ENCODE data around the gene CNTN6. TPM values are rescaled to one million over a fixed set of nuclear protein-coding genes. Genes with fewer than 3 reads are reported as not detected.
A peak's percentile ranks its signal among the peaks of the same experiment; 100 is the strongest.

Gene CNTN6
- total and polyA plus RNA-seq, 2 experiments from 2014 or later = not detected

DNA sequence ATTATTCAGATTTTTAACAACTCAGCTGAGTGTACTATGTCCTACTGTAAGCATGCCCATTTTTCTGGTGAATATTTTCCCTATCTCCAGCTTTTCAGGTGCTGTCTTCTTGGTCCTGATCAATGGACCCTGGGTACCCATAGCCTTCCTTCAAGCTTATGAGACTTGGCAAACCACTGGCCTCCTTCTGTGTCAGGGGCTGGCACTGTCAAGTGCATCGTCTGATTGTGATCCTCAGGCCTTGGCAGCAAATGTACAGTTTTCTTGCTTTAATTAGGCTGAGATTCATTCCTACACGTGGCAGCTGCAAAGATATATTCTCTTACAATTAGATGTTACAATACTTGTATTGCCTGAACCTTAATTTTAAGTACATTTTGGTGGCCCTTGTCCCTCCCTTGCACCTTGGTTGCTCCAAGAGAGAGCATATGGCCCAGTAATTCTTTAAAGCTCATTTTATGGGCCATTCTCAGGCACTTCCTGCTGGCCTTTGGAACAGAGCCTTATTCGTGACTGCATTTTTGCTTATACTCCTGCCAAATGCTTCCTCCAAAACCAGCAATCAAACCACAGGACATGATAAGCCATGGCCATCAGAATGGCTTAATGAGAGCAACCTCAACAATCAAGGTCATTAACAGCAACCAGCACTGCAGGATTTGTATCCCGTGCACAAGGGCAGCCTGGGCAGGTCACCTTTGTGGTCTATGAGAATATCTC is 179.9 kb downstream of the CNTN6 start (continued):
- TF ChIP-seq, protein P1, sequence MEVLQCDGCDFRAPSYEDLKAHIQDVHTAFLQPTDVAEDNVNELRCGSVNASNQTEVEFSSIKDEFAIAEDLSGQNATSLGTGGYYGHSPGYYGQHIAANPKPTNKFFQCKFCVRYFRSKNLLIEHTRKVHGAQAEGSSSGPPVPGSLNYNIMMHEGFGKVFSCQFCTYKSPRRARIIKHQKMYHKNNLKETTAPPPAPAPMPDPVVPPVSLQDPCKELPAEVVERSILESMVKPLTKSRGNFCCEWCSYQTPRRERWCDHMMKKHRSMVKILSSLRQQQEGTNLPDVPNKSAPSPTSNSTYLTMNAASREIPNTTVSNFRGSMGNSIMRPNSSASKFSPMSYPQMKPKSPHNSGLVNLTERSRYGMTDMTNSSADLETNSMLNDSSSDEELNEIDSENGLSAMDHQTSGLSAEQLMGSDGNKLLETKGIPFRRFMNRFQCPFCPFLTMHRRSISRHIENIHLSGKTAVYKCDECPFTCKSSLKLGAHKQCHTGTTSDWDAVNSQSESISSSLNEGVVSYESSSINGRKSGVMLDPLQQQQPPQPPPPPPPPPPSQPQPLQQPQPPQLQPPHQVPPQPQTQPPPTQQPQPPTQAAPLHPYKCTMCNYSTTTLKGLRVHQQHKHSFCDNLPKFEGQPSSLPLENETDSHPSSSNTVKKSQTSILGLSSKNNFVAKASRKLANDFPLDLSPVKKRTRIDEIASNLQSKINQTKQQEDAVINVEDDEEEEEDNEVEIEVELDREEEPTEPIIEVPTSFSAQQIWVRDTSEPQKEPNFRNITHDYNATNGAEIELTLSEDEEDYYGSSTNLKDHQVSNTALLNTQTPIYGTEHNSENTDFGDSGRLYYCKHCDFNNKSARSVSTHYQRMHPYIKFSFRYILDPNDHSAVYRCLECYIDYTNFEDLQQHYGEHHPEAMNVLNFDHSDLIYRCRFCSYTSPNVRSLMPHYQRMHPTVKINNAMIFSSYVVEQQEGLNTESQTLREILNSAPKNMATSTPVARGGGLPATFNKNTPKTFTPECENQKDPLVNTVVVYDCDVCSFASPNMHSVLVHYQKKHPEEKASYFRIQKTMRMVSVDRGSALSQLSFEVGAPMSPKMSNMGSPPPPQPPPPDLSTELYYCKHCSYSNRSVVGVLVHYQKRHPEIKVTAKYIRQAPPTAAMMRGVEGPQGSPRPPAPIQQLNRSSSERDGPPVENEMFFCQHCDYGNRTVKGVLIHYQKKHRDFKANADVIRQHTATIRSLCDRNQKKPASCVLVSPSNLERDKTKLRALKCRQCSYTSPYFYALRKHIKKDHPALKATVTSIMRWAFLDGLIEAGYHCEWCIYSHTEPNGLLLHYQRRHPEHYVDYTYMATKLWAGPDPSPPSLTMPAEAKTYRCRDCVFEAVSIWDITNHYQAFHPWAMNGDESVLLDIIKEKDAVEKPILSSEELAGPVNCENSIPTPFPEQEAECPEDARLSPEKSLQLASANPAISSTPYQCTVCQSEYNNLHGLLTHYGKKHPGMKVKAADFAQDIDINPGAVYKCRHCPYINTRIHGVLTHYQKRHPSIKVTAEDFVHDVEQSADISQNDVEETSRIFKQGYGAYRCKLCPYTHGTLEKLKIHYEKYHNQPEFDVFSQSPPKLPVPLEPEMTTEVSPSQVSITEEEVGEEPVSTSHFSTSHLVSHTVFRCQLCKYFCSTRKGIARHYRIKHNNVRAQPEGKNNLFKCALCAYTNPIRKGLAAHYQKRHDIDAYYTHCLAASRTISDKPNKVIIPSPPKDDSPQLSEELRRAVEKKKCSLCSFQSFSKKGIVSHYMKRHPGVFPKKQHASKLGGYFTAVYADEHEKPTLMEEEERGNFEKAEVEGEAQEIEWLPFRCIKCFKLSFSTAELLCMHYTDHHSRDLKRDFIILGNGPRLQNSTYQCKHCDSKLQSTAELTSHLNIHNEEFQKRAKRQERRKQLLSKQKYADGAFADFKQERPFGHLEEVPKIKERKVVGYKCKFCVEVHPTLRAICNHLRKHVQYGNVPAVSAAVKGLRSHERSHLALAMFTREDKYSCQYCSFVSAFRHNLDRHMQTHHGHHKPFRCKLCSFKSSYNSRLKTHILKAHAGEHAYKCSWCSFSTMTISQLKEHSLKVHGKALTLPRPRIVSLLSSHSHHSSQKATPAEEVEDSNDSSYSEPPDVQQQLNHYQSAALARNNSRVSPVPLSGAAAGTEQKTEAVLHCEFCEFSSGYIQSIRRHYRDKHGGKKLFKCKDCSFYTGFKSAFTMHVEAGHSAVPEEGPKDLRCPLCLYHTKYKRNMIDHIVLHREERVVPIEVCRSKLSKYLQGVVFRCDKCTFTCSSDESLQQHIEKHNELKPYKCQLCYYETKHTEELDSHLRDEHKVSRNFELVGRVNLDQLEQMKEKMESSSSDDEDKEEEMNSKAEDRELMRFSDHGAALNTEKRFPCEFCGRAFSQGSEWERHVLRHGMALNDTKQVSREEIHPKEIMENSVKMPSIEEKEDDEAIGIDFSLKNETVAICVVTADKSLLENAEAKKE (CRISPR knock-in tag; IDR thresholded peaks at IDR 0.05) = no peak
- no peak for TF ChIP-seq ZNF331 (CRISPR knock-in tag; IDR thresholded peaks at IDR 0.05; ENCODE audit: low read depth)
- no peak for TF ChIP-seq EZH2 (IDR thresholded peaks at IDR 0.05; ENCODE audit: low read depth, unreplicated experiment)
- TF ChIP-seq, protein P2, sequence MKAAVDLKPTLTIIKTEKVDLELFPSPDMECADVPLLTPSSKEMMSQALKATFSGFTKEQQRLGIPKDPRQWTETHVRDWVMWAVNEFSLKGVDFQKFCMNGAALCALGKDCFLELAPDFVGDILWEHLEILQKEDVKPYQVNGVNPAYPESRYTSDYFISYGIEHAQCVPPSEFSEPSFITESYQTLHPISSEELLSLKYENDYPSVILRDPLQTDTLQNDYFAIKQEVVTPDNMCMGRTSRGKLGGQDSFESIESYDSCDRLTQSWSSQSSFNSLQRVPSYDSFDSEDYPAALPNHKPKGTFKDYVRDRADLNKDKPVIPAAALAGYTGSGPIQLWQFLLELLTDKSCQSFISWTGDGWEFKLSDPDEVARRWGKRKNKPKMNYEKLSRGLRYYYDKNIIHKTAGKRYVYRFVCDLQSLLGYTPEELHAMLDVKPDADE (IDR thresholded peaks at IDR 0.05) = no peak
- no peak for TF ChIP-seq POLR2AphosphoS5 (IDR thresholded peaks at IDR 0.05; ENCODE audit: low read depth)
- TF ChIP-seq NANOG (IDR thresholded peaks at IDR 0.05; ENCODE audit: borderline replicate concordance) = no peak
- no peak for TF ChIP-seq EZH2phosphoT487 (IDR thresholded peaks at IDR 0.05; ENCODE audit: unreplicated experiment)

DNA sequence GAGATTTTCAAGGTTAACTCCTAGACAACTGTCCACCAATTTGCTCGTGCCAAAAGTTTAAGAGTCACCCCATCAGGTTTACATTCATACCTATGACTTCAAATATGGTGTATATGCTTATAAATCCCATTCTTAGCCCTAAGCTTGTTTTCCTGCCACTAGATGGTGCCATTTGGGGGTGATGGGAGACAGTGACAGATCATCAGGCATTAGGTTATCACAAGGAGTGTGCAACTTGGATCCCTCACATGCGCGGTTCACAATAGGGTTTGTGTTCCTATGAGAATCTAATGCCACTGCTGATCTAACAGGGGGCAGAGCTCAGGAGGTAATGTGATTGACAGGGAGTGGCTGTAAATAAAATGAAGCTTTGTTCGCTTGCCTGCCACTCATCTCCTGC is 182.7 kb downstream of the CNTN6 start:
- Histone ChIP-seq H4K20me1 (replicated peaks; ENCODE audit: insufficient read depth) (no peaks in the 10 kb centered on the region), H3K79me2 (replicated peaks; ENCODE audit: insufficient read depth) (no peaks in the 10 kb centered on the region), H3K9me2 (ENCODE audit: insufficient read depth) (no peaks in the 10 kb centered on the region), H3K36me3 (ENCODE audit: insufficient read depth) (no peaks in the 10 kb centered on the region), H3K4me1 (ENCODE audit: insufficient read depth) (no peaks in the 10 kb centered on the region), H3K4me2 (no peak overlapping the region), H3K27ac (ENCODE audit: low read depth) (no peak overlapping the region), H3K4me3 (no peak overlapping the region), H3F3A (replicated peaks; ENCODE audit: low read depth) (no peaks in the 10 kb centered on the region), H2AFZ (no peak overlapping the region), H3K27me3 (ENCODE audit: insufficient read depth) (no peaks in the 10 kb centered on the region)
- Mint-ChIP-seq H3K36me3 (ENCODE audit: low read depth) (peaks cover 20% of the 10 kb centered on the region), H3K27ac (no peak overlapping the region), H3K4me3 (no peak overlapping the region), H3K27me3 (ENCODE audit: insufficient read depth, low read depth, poor library complexity) (peaks cover 8% of the 10 kb centered on the region), H3K4me1 (no peaks in the 10 kb centered on the region), H3K9me3 (peaks cover 95% of the 10 kb centered on the region)
- ATAC-seq (no peak), DNase-seq (ENCODE audit: low spot score) (peak; percentile 71)
- TF ChIP-seq CREB1 (CRISPR knock-in tag; IDR thresholded peaks at IDR 0.05; ENCODE audit: low read depth) (no peak), STAT1 (IDR thresholded peaks at IDR 0.05; ENCODE audit: unreplicated experiment) (no peak), NANOG (IDR thresholded peaks at IDR 0.05; ENCODE audit: borderline replicate concordance) (no peak), POLR2AphosphoS5 (IDR thresholded peaks at IDR 0.05; ENCODE audit: low read depth) (no peak), ZNF331 (CRISPR knock-in tag; IDR thresholded peaks at IDR 0.05; ENCODE audit: low read depth) (no peak)
- TF ChIP-seq, protein P3, sequence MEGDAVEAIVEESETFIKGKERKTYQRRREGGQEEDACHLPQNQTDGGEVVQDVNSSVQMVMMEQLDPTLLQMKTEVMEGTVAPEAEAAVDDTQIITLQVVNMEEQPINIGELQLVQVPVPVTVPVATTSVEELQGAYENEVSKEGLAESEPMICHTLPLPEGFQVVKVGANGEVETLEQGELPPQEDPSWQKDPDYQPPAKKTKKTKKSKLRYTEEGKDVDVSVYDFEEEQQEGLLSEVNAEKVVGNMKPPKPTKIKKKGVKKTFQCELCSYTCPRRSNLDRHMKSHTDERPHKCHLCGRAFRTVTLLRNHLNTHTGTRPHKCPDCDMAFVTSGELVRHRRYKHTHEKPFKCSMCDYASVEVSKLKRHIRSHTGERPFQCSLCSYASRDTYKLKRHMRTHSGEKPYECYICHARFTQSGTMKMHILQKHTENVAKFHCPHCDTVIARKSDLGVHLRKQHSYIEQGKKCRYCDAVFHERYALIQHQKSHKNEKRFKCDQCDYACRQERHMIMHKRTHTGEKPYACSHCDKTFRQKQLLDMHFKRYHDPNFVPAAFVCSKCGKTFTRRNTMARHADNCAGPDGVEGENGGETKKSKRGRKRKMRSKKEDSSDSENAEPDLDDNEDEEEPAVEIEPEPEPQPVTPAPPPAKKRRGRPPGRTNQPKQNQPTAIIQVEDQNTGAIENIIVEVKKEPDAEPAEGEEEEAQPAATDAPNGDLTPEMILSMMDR (conservative IDR thresholded peaks at IDR 0.05; ENCODE audit: low read depth in 2 of 2) = peak; percentile 83 to 84

All from GM23338 (cell line).